Stimulated activated CD8-positive, alpha-beta memory T cell treated with anti-CD3 and anti-CD28 coated beads, Interleukin-15, amount 100 ng/mL, for 48 hours (primary cell): ENCODE results near the gene PRR11.
A peak's percentile ranks its signal among the peaks of the same experiment; 100 is the strongest.
"Not testable (repeated sequence)": the region's sequence is repeated elsewhere in the genome, so short reads cannot be mapped to it uniquely, and the experiment has no call there.

Source experiments
- DNase-seq, 2 donors: peaks; one replicate each; pipeline ENCODE4 v3.0.0-alpha.2; 2020; ENCODE audit warnings: low read depth in 2 of 2

The PRR11 gene

GRCh38 chr17:59155439-59156177 lies at the start of gene PRR11:
TSS of gene PRR11 (plus strand) at chr17:59155746. CDS start at chr17:59169753, 14,007 bp downstream.
- DNase-seq, result peak; percentile 88 to 89

- DNase-seq, result peak; percentile 42 to 49
Measured at GRCh38 chr17:59105852-59106462, 49.6 kb upstream of the PRR11 start.

- peak; percentile 98 to 99 for DNase-seq
Measured at GRCh38 chr17:59106463-59107305, 48.9 kb upstream of the PRR11 start, which contains the start of gene TRIM37. TSS of gene TRIM37 (minus strand) at chr17:59106880. CDS start at chr17:59106461, 419 bp downstream.

- no peak for DNase-seq
Measured at GRCh38 chr17:59107306-59107670, 48.3 kb upstream of the PRR11 start.

- DNase-seq, result no peak
Measured at GRCh38 chr17:59108400-59109102, 47.0 kb upstream of the PRR11 start.

- no peak for DNase-seq
Measured at GRCh38 chr17:59110973-59111372, 44.6 kb upstream of the PRR11 start.

GRCh38 chr17:59111539-59111938 lies 44.0 kb upstream of the PRR11 start:
- DNase-seq, result no peak

- no peak for DNase-seq
Measured at GRCh38 chr17:59115474-59115873, 40.1 kb upstream of the PRR11 start.

- DNase-seq, result no peak
Measured at GRCh38 chr17:59121901-59122480, 33.6 kb upstream of the PRR11 start.

- no peak for DNase-seq
Measured at GRCh38 chr17:59124665-59125064, 30.9 kb upstream of the PRR11 start.

GRCh38 chr17:59126809-59127417 lies 28.6 kb upstream of the PRR11 start:
- no peak for DNase-seq

- no peak for DNase-seq
Measured at GRCh38 chr17:59129814-59130213, 25.7 kb upstream of the PRR11 start.

- DNase-seq, result no peak
Measured at GRCh38 chr17:59131131-59131530, 24.4 kb upstream of the PRR11 start.

- not testable (repeated sequence) for DNase-seq
Measured at GRCh38 chr17:59138339-59138738, 17.2 kb upstream of the PRR11 start.

- DNase-seq, result no peak
Measured at GRCh38 chr17:59139939-59140338, 15.6 kb upstream of the PRR11 start.

GRCh38 chr17:59141860-59142259 lies 13.7 kb upstream of the PRR11 start:
- no peak for DNase-seq

- no peak for DNase-seq
Measured at GRCh38 chr17:59145571-59146096, 9.9 kb upstream of the PRR11 start.

- no peak for DNase-seq
Measured at GRCh38 chr17:59149051-59149450, 6.5 kb upstream of the PRR11 start.

GRCh38 chr17:59149841-59150511 lies 5.6 kb upstream of the PRR11 start:
- no peak for DNase-seq

GRCh38 chr17:59151006-59151405 lies 4.5 kb upstream of the PRR11 start:
- DNase-seq, result no peak
